SK-N-SH treated with all-trans-retinoic acid at 6 μM for 48 hours (cell line): Measurements from ENCODE around the gene KHDC3L.

Experiments used
- ATAC-seq: fragments of 200-7000 bp; cut with Tn5 transposase; 3 replicates; pipeline ENCODE4 v1.9.1; 2020; ENCODE audit warnings: mild to moderate bottlenecking, moderate library complexity
- ARNTL ChIP-seq: fragments of 450-650 bp; formaldehyde crosslinking; IDR thresholded peaks from 2 replicates; pipeline ENCODE4 v1.5.0; 2020; ENCODE audit warnings: low read depth, mild to moderate bottlenecking, moderate library complexity, borderline replicate concordance
- BACH2 ChIP-seq: fragments of 250-450 bp; sonication (Bioruptor Pico); IDR thresholded peaks from 2 replicates; pipeline ENCODE4 v1.9.0; 2021; ENCODE audit warnings: mild to moderate bottlenecking, borderline replicate concordance
- CREB5 ChIP-seq: fragments of 250-450 bp; sonication (Bioruptor Pico); IDR thresholded peaks from 2 replicates; pipeline ENCODE4 v1.5.1; 2020; ENCODE audit warnings: low read depth, mild to moderate bottlenecking, moderate library complexity
- CSDC2 ChIP-seq: fragments of 250-450 bp; sonication (Bioruptor Pico); IDR thresholded peaks from 2 replicates; pipeline ENCODE4 v1.5.0; 2020; ENCODE audit warnings: mild to moderate bottlenecking, moderate library complexity
- CSRNP3 ChIP-seq: fragments of 250-450 bp; sonication (Bioruptor Pico); IDR thresholded peaks from 2 replicates; pipeline ENCODE4 v1.5.1; 2021; ENCODE audit warnings: mild to moderate bottlenecking, moderate library complexity
- ESRRG ChIP-seq: fragments of 250-450 bp; sonication (Bioruptor Pico); IDR thresholded peaks from 2 replicates; pipeline ENCODE4 v1.6.1; 2021; ENCODE audit warnings: mild to moderate bottlenecking
- GLIS3 ChIP-seq: fragments of 250-450 bp; sonication (Bioruptor Pico); IDR thresholded peaks from 2 replicates; pipeline ENCODE4 v1.5.0; 2020; ENCODE audit warnings: mild to moderate bottlenecking, moderate library complexity
- PPARA ChIP-seq: fragments of 250-450 bp; sonication (Bioruptor Pico); IDR thresholded peaks from 2 replicates; pipeline ENCODE4 v1.5.0; 2020; ENCODE audit warnings: mild to moderate bottlenecking, borderline replicate concordance
- RARB ChIP-seq: fragments of 250-450 bp; sonication (Bioruptor Pico); IDR thresholded peaks from 2 replicates; pipeline ENCODE4 v1.8.0; 2021; ENCODE audit warnings: mild to moderate bottlenecking, moderate library complexity
- SNAI2 ChIP-seq: fragments of 250-450 bp; sonication (Bioruptor Pico); IDR thresholded peaks from 2 replicates; pipeline ENCODE4 v1.5.0; 2020; ENCODE audit warnings: mild to moderate bottlenecking, moderate library complexity
- TCF4 ChIP-seq: fragments of 250-450 bp; sonication (Bioruptor Pico); IDR thresholded peaks from 2 replicates; pipeline ENCODE4 v1.8.0; 2021; ENCODE audit warnings: mild to moderate bottlenecking, moderate library complexity, borderline replicate concordance
- TOX ChIP-seq: fragments of 250-450 bp; sonication (Bioruptor Pico); IDR thresholded peaks from 2 replicates; pipeline ENCODE4 v1.8.0; 2021; ENCODE audit warnings: mild to moderate bottlenecking, moderate library complexity, borderline replicate concordance
- ZC3H10 ChIP-seq: fragments of 250-450 bp; sonication (Bioruptor Pico); IDR thresholded peaks from 2 replicates; pipeline ENCODE4 v1.5.1; 2021; ENCODE audit warnings: mild to moderate bottlenecking, moderate library complexity
- ZFP3 ChIP-seq: fragments of 250-450 bp; sonication (Bioruptor Pico); IDR thresholded peaks from 2 replicates; pipeline ENCODE4 v1.5.0; 2020; ENCODE audit warnings: mild to moderate bottlenecking, moderate library complexity
- ZFP30 ChIP-seq: fragments of 450-650 bp; formaldehyde crosslinking; IDR thresholded peaks from 2 replicates; pipeline ENCODE4 v1.5.0; 2022; ENCODE audit warnings: mild to moderate bottlenecking, moderate library complexity
- ZNF565 ChIP-seq: fragments of 450-650 bp; formaldehyde crosslinking; conservative IDR thresholded peaks from 2 replicates; pipeline ENCODE4 v1.5.0; 2020; ENCODE audit warnings: low read depth, mild to moderate bottlenecking, moderate library complexity
- ZNF70 ChIP-seq: fragments of 450-650 bp; formaldehyde crosslinking; IDR thresholded peaks from 2 replicates; pipeline ENCODE4 v1.5.0; 2020; ENCODE audit warnings: mild to moderate bottlenecking, moderate library complexity
- ZNF8 ChIP-seq: fragments of 450-650 bp; formaldehyde crosslinking; IDR thresholded peaks from 2 replicates; pipeline ENCODE4 v1.5.0; 2020; ENCODE audit warnings: mild to moderate bottlenecking, moderate library complexity
- TF ChIP-seq, protein P1 (sequence below): fragments of 250-450 bp; sonication (Bioruptor Pico); IDR thresholded peaks from 2 replicates; pipeline ENCODE4 v1.5.0; 2020; ENCODE audit warnings: mild to moderate bottlenecking, moderate library complexity
- TF ChIP-seq, protein P2 (sequence below): fragments of 250-450 bp; sonication (Bioruptor Pico); IDR thresholded peaks from 2 replicates; pipeline ENCODE4 v1.8.0; 2020; ENCODE audit warnings: mild to moderate bottlenecking, moderate library complexity, borderline replicate concordance

KHDC3L gene

GRCh38 chr6:73363537-73363875 lies 1.0 kb downstream of the KHDC3L start:
- TF ChIP-seq RARB (no peak), SNAI2 (CRISPR knock-in tag) (no peak), TCF4 (CRISPR knock-in tag) (no peak), ESRRG (CRISPR knock-in tag) (no peak), ZFP30 (no peak), PPARA (CRISPR knock-in tag) (no peak), ZNF70 (no peak), GLIS3 (CRISPR knock-in tag) (no peak), ZNF565 (CRISPR knock-in tag) (no peak), TOX (no peak), ZC3H10 (CRISPR knock-in tag) (no peak), BACH2 (CRISPR knock-in tag) (no peak), ZNF8 (no peak), CSRNP3 (CRISPR knock-in tag) (no peak), ZFP3 (no peak)
- TF ChIP-seq, protein P1, sequence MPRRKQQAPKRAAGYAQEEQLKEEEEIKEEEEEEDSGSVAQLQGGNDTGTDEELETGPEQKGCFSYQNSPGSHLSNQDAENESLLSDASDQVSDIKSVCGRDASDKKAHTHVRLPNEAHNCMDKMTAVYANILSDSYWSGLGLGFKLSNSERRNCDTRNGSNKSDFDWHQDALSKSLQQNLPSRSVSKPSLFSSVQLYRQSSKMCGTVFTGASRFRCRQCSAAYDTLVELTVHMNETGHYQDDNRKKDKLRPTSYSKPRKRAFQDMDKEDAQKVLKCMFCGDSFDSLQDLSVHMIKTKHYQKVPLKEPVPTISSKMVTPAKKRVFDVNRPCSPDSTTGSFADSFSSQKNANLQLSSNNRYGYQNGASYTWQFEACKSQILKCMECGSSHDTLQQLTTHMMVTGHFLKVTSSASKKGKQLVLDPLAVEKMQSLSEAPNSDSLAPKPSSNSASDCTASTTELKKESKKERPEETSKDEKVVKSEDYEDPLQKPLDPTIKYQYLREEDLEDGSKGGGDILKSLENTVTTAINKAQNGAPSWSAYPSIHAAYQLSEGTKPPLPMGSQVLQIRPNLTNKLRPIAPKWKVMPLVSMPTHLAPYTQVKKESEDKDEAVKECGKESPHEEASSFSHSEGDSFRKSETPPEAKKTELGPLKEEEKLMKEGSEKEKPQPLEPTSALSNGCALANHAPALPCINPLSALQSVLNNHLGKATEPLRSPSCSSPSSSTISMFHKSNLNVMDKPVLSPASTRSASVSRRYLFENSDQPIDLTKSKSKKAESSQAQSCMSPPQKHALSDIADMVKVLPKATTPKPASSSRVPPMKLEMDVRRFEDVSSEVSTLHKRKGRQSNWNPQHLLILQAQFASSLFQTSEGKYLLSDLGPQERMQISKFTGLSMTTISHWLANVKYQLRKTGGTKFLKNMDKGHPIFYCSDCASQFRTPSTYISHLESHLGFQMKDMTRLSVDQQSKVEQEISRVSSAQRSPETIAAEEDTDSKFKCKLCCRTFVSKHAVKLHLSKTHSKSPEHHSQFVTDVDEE (CRISPR knock-in tag) = no peak
- TF ChIP-seq, protein P2, sequence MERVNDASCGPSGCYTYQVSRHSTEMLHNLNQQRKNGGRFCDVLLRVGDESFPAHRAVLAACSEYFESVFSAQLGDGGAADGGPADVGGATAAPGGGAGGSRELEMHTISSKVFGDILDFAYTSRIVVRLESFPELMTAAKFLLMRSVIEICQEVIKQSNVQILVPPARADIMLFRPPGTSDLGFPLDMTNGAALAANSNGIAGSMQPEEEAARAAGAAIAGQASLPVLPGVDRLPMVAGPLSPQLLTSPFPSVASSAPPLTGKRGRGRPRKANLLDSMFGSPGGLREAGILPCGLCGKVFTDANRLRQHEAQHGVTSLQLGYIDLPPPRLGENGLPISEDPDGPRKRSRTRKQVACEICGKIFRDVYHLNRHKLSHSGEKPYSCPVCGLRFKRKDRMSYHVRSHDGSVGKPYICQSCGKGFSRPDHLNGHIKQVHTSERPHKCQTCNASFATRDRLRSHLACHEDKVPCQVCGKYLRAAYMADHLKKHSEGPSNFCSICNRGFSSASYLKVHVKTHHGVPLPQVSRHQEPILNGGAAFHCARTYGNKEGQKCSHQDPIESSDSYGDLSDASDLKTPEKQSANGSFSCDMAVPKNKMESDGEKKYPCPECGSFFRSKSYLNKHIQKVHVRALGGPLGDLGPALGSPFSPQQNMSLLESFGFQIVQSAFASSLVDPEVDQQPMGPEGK = no peak
- ATAC-seq = no peak

DNA sequence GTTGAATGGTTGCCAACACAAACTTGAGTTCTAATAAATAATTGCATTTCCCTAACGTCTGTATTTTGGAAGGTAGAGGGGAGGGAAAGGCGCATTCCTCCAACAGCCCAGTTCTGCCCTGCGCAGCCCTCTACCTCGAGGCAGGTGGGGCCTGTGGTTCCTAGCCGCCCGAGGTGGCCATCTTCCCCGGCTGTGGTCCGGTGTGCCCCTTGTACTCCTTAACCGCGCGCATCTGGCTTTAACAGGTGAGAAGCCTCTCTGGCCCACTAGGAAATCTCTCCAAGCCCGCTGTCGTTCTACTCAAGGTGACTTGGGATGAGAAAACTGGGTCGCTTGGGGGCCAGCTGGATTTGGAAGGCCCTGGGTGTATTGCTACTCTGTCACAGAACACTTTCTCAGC lies 1.7 kb downstream of the KHDC3L start:
- TF ChIP-seq CSRNP3 (CRISPR knock-in tag) (no peak), GLIS3 (CRISPR knock-in tag) (no peak)
- ATAC-seq = no peak

DNA sequence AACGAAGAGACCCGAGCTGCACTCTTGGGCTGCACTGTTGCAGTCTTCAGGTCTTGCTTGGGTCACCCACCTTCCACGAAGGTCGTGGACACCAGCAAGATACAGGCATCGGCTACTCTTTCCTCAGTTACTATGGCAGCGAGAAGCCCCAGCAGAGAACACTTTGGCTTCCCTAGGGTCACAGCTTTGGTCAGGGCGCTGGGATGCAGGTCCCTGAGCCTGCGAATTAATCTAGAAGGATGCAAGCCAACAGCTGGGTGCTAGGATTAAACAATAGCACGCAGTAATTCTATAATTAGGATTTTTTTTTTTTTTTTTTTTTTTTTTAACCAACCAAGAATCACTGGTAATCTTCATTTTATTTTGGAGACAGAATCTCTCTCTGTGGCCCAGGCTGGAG lies 2.1 kb downstream of the KHDC3L start:
- TF ChIP-seq ZC3H10 (CRISPR knock-in tag) (no peak), TCF4 (CRISPR knock-in tag) (no peak), CSRNP3 (CRISPR knock-in tag) (no peak), ZFP3 (no peak), ESRRG (CRISPR knock-in tag) (no peak), ZNF70 (no peak), CREB5 (no peak), ARNTL (CRISPR knock-in tag) (no peak), PPARA (CRISPR knock-in tag) (no peak), BACH2 (CRISPR knock-in tag) (no peak), ZNF565 (CRISPR knock-in tag) (no peak), CSDC2 (no peak)
- TF ChIP-seq, protein P2 = no peak
- ATAC-seq = no peak
